IMR-90 (cell line): ENCODE measurements around the gene SP140. TPM values are rescaled to one million over a fixed set of nuclear protein-coding genes. Genes with fewer than 3 reads are reported as not detected.

Experiments
- ATAC-seq: fragments of 200-7000 bp; cut with Tn5 transposase; 2 replicates; pipeline ENCODE4 v1.9.1; 2020; ENCODE audit warnings: low read depth, mild to moderate bottlenecking, moderate library complexity
- BruUV-seq: library from RNA; stranded (reverse); fragments of 400-500 nt; replicated peaks from 2 replicates; lab custom pipeline; 2021; lab: Mats Ljungman, UMichigan
- CTCF ChIA-PET: fragments of 300-600 bp; formaldehyde crosslinking; extraction: SDS; loops from one replicate; lab custom pipeline; 2021; ENCODE audit warnings: antibody characterized with exemption; lab: Yijun Ruan, JAX
- POLR2A ChIA-PET: fragments of 300-600 bp; sonication (Branson Sonifier 250); formaldehyde crosslinking; loops from one replicate; lab custom pipeline; 2022; ENCODE audit warnings: antibody characterized with exemption; ENCODE audit not compliant: unreplicated experiment; lab: Charles Lee
- DNase-seq: peaks from one replicate; pipeline ENCODE4 v3.0.0; 2013
- H2AFZ ChIP-seq: replicated peaks from 2 replicates; pipeline ENCODE3; 2013; ENCODE audit warnings: low read length, mild to moderate bottlenecking; ENCODE audit not compliant: poor library complexity
- H2AK5ac ChIP-seq: 2 replicates; pipeline ENCODE4 v1.6.1; 2013; ENCODE audit warnings: low read depth, low read length, inconsistent platforms
- H2AK9ac ChIP-seq: replicated peaks from 2 replicates; pipeline ENCODE3; 2013; ENCODE audit warnings: mild to moderate bottlenecking, low read depth, low read length, moderate library complexity; ENCODE audit not compliant: poor library complexity
- H2BK120ac ChIP-seq: 2 replicates; pipeline ENCODE4 v1.6.1; 2013; ENCODE audit warnings: low read depth, low read length, inconsistent platforms
- H2BK15ac ChIP-seq: 3 replicates; pipeline ENCODE4 v1.6.1; 2013; ENCODE audit warnings: low read depth, low read length, inconsistent platforms
- H2BK20ac ChIP-seq: 2 replicates; pipeline ENCODE4 v1.6.1; 2013; ENCODE audit warnings: low read depth, mild to moderate bottlenecking, inconsistent platforms, low read length, moderate library complexity
- H2BK5ac ChIP-seq: 2 replicates; pipeline ENCODE4 v1.6.1; 2013; ENCODE audit warnings: mild to moderate bottlenecking, low read depth, low read length, inconsistent platforms; ENCODE audit not compliant: poor library complexity, severe bottlenecking
- H3K14ac ChIP-seq: replicated peaks from 2 replicates; pipeline ENCODE4 v1.6.1; 2013; ENCODE audit warnings: low read depth, low read length, inconsistent platforms
- H3K18ac ChIP-seq: 2 replicates; pipeline ENCODE4 v1.6.1; 2013; ENCODE audit warnings: low read depth, low read length, control low read depth
- H3K23ac ChIP-seq: 2 replicates; pipeline ENCODE4 v1.6.1; 2013; ENCODE audit warnings: low read depth, low read length, inconsistent platforms
- H3K27ac ChIP-seq: 2 replicates; pipeline ENCODE4 v1.5.1; 2013; ENCODE audit warnings: mild to moderate bottlenecking, control low read depth, low read length; ENCODE audit not compliant: insufficient read depth
- H3K27me3 ChIP-seq: 2 replicates; pipeline ENCODE4 v1.6.1; 2013; ENCODE audit warnings: low read length; ENCODE audit not compliant: control insufficient read depth, insufficient read depth
- H3K36me3 ChIP-seq: 2 replicates; pipeline ENCODE4 v1.6.1; 2013; ENCODE audit warnings: low read length, mixed read lengths; ENCODE audit not compliant: control insufficient read depth, insufficient read depth
- H3K4ac ChIP-seq: 2 replicates; pipeline ENCODE4 v1.6.1; 2013; ENCODE audit warnings: low read depth, low read length, inconsistent platforms
- H3K4me1 ChIP-seq: 2 replicates; pipeline ENCODE4 v1.6.1; 2013; ENCODE audit warnings: low read length, mixed read lengths; ENCODE audit not compliant: control insufficient read depth, insufficient read depth
- H3K4me2 ChIP-seq: 2 replicates; pipeline ENCODE4 v1.6.1; 2013; ENCODE audit warnings: low read depth, mild to moderate bottlenecking, control low read depth, low read length, moderate library complexity
- H3K4me3 ChIP-seq: 2 replicates; pipeline ENCODE4 v1.5.1; 2013; ENCODE audit warnings: low read depth, mild to moderate bottlenecking, control low read depth, low read length, moderate library complexity; ENCODE audit not compliant: insufficient read depth
- H3K56ac ChIP-seq: 2 replicates; pipeline ENCODE4 v1.6.1; 2013; ENCODE audit warnings: low read length, inconsistent platforms; ENCODE audit not compliant: insufficient read depth; ENCODE audit errors: extremely low read depth
- H3K79me1 ChIP-seq, 2 experiments: 2 replicates each; pipeline ENCODE4 v1.6.1; 2013; ENCODE audit warnings: low read length in 2 of 2, inconsistent platforms in 1 of 2, low read depth in 1 of 2
- H3K9ac ChIP-seq: 2 replicates; pipeline ENCODE4 v1.6.1; 2013; ENCODE audit warnings: low read depth, low read length, control low read depth
- H3K9me1 ChIP-seq: 2 replicates; pipeline ENCODE4 v1.6.1; 2013; ENCODE audit warnings: low read length, inconsistent platforms; ENCODE audit not compliant: insufficient read depth
- H3K9me3 ChIP-seq: 2 replicates; pipeline ENCODE4 v1.6.1; 2013; ENCODE audit warnings: low read length; ENCODE audit not compliant: control insufficient read depth, insufficient read depth
- H4K20me1 ChIP-seq: 2 replicates; pipeline ENCODE4 v1.6.1; 2013; ENCODE audit warnings: low read length, inconsistent platforms; ENCODE audit not compliant: insufficient read depth
- H4K5ac ChIP-seq: 2 replicates; pipeline ENCODE4 v1.6.1; 2013; ENCODE audit warnings: mild to moderate bottlenecking, low read depth, low read length, control low read depth
- H4K8ac ChIP-seq, 2 experiments: 2 replicates each; pipeline ENCODE4 v1.6.1; 2013; ENCODE audit warnings: low read depth in 2 of 2, low read length in 2 of 2, control low read depth in 1 of 2, inconsistent platforms in 1 of 2
- H4K91ac ChIP-seq: 2 replicates; pipeline ENCODE4 v1.6.1; 2013; ENCODE audit warnings: low read depth, low read length, inconsistent platforms; ENCODE audit not compliant: insufficient read depth
- CTCF ChIP-seq: conservative IDR thresholded peaks from 2 replicates; pipeline ENCODE4 v1.5.1; 2012; ENCODE audit warnings: mild to moderate bottlenecking, low read depth, low read length, improper control_type of control experiment
- MAZ ChIP-seq: IDR thresholded peaks from 2 replicates; pipeline ENCODE4 v1.6.1; 2012; ENCODE audit warnings: low read depth, mild to moderate bottlenecking, low read length, improper control_type of control experiment, moderate library complexity, borderline replicate concordance
- NFE2L2 ChIP-seq: fragments of 150-350 bp; IDR thresholded peaks from 2 replicates; pipeline ENCODE4 v1.6.1; 2016; ENCODE audit warnings: low read depth, mild to moderate bottlenecking, low read length
- USF2 ChIP-seq: fragments of 150-350 bp; IDR thresholded peaks from 2 replicates; pipeline ENCODE4 v1.6.1; 2017; ENCODE audit warnings: mild to moderate bottlenecking, antibody characterized with exemption, low read length, low read depth
- WGBS, 2 experiments: methylation state at CpG; one replicate each; pipeline versions ENCODE4 v1.1.5 to v1.1.7; 2013; ENCODE audit warnings: missing lambda C conversion rate in 2 of 2; ENCODE audit not compliant: insufficient read length in 1 of 2; ENCODE audit errors: extremely low coverage in 2 of 2; 5-methylcytosine and 5-hydroxymethylcytosine counted together
- dilution Hi-C: fragments of 300-500 bp; cut with HindIII; formaldehyde crosslinking; loops from one replicate; pipeline ENCODE4 v1.14.3; 2018; ENCODE audit warnings: low sequenced_read_pairs; ENCODE audit not compliant: unreplicated experiment
- in situ Hi-C: fragments of 300-500 bp; cut with MboI; formaldehyde crosslinking; loops from 3 replicates; pipeline ENCODE4 v1.14.3; 2019; ENCODE audit warnings: low sequenced_read_pairs, inconsistent platforms, mixed read lengths
- intact Hi-C: fragments of 100-400 bp; cut with micrococcal nuclease; formaldehyde crosslinking; loops from 2 replicates; pipeline ENCODE4 v1.10.0; 2022
- polyA plus RNA-seq, 3 experiments: library from polyadenylated mRNA; depleted of rRNA; stranded (reverse); fragments of >200 nt; gene quantifications; 2 replicates each; pipeline ENCODE4 v1.2.3, GENCODE V29; 2012; ENCODE audit warnings: low replicate concordance in 1 of 3
- total RNA-seq: library from RNA; depleted of rRNA; stranded (reverse); fragments of >200 nt; gene quantifications from 2 replicates; pipeline ENCODE4 v1.2.3, GENCODE V29; 2012

Gene SP140
- total and polyA plus RNA-seq, 2 of the 4 experiments (the other 2 are of a cell fraction) = 1.4 TPM

- Histone ChIP-seq H3K18ac (no peak overlapping the region), H3K9me1 (peaks cover 2% of the 10 kb centered on the region; the same call in 1 of the 2 replicates), H2BK20ac (no peak overlapping the region), H3K9ac (no peak overlapping the region), H2BK15ac (no peak overlapping the region), H3K56ac (no peak overlapping the region), H2AK9ac (no peak overlapping the region), H3K4me2 (no peak overlapping the region), H4K8ac (no peak overlapping the region), H3K14ac (no peak overlapping the region), H3K4me1 (peaks cover 2% of the 10 kb centered on the region; the same call in 1 of the 2 replicates), H3K4ac (no peak overlapping the region), H3K27ac (no peak overlapping the region), H4K5ac (no peak overlapping the region), H4K20me1 (no peaks in the 10 kb centered on the region), H3K9me3 (no peaks in the 10 kb centered on the region), H4K91ac (no peak overlapping the region), H3K23ac (no peak overlapping the region), H2AFZ (no peak overlapping the region), H3K79me1 (no peaks in the 10 kb centered on the region), H2BK5ac (no peak overlapping the region), H2BK120ac (no peak overlapping the region), H3K36me3 (no peaks in the 10 kb centered on the region), H2AK5ac (no peak overlapping the region), H3K27me3 (no peaks in the 10 kb centered on the region), H3K4me3 (no peak overlapping the region)
- dilution Hi-C loops = no loop called here
- POLR2A ChIA-PET = no interaction called here
- in situ Hi-C loops = no loop called here
- 85% methylated on average over 5 of the region's 23 CpGs; no CpG with 5 or more reads in 1 of the 2 experiments for WGBS, 2 experiments
- DNase-seq (no peak), ATAC-seq (no peak)
- intact Hi-C loops = no loop called here
- TF ChIP-seq MAZ (no peak), CTCF (no peak), NFE2L2 (no peak), USF2 (no peak)
- BruUV-seq = no TSS peak
- CTCF ChIA-PET = no interaction called here
Measured at GRCh38 chr2:230305416-230306275, 80.1 kb downstream of the SP140 start.
